Liver (tissue), 3 donors: ENCODE measurements around the gene VAV3.
"Not testable (repeated sequence)": the region's sequence is repeated elsewhere in the genome, so short reads cannot be mapped to it uniquely, and the experiment has no call there.

Experiments used
- CTCF ChIP-seq: fragments of 150-350 bp; IDR thresholded peaks from 2 replicates; pipeline ENCODE4 v1.5.1; 2017; ENCODE audit warnings: improper control_type of control experiment, low read depth, low read length; ENCODE audit not compliant: missing input control
- EGR1 ChIP-seq, 2 donors: IDR thresholded peaks; 2 replicates each; pipeline ENCODE4 v1.6.1; 2016 to 2018; ENCODE audit warnings: antibody characterized with exemption in 2 of 2, low read depth in 2 of 2
- FOXA1 ChIP-seq: IDR thresholded peaks from 2 replicates; pipeline ENCODE4 v1.6.1; 2016; ENCODE audit warnings: antibody characterized with exemption
- GABPA ChIP-seq, 2 donors: IDR thresholded peaks in 1 of 2; conservative IDR thresholded peaks in 1 of 2; 2 replicates each; pipeline ENCODE4 v1.6.1; 2016; ENCODE audit warnings: antibody characterized with exemption in 2 of 2, mild to moderate bottlenecking in 1 of 2, moderate library complexity in 1 of 2
- JUND ChIP-seq, 2 donors: IDR thresholded peaks; 2 replicates each; pipeline ENCODE4 v1.6.1; 2016; ENCODE audit warnings: antibody characterized with exemption in 2 of 2
- MAX ChIP-seq: IDR thresholded peaks from 2 replicates; pipeline ENCODE4 v1.6.1; 2016; ENCODE audit warnings: antibody characterized with exemption
- NR2F2 ChIP-seq: IDR thresholded peaks from 2 replicates; pipeline ENCODE4 v1.6.1; 2016; ENCODE audit warnings: antibody characterized with exemption
- RAD21 ChIP-seq, 2 donors: IDR thresholded peaks; 2 replicates each; pipeline ENCODE4 v1.6.1; 2016; ENCODE audit warnings: antibody characterized with exemption in 2 of 2, mild to moderate bottlenecking in 2 of 2
- SP1 ChIP-seq: IDR thresholded peaks from 2 replicates; pipeline ENCODE4 v1.6.1; 2018; ENCODE audit warnings: antibody characterized with exemption, mild to moderate bottlenecking
- TAF1 ChIP-seq: conservative IDR thresholded peaks from 2 replicates; pipeline ENCODE4 v1.6.1; 2016; ENCODE audit warnings: antibody characterized with exemption, mild to moderate bottlenecking
- YY1 ChIP-seq: IDR thresholded peaks from 2 replicates; pipeline ENCODE4 v1.6.1; 2016; ENCODE audit warnings: antibody characterized with exemption, mild to moderate bottlenecking
- ZBTB33 ChIP-seq: IDR thresholded peaks from 2 replicates; pipeline ENCODE4 v1.6.1; 2016; ENCODE audit warnings: antibody characterized with exemption
- TF ChIP-seq, protein P1 (sequence below): IDR thresholded peaks from 2 replicates; pipeline ENCODE4 v1.6.1; 2016; ENCODE audit warnings: antibody characterized with exemption, mild to moderate bottlenecking
- donor health status: healthy.
- donor health status: healthy.

DNA sequence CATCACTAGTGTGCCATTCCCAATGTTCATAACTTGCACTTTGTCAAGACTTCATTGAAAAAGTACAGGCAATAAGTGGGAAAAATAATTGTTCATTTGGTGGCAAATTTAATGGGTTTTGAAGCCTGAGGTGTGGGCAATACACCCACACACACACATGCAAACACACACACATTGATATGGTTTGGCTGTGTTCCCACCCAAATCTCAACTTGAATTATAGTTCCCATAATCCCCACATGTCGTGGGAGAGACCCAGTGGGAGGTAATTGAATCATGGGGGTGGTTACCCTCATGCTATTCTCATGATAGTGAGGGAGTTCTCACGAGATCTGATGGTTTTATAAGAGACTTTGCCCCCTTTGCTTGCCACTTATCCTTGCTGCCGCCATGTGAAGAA, 39.9 kb upstream of the VAV3 start:
- TF ChIP-seq CTCF; MAX; ZBTB33; SP1; GABPA (IDR thresholded peaks at IDR 0.05 in 1 of 2, conservative IDR thresholded peaks at IDR 0.05 in 1 of 2); TAF1; YY1; NR2F2; RAD21 (IDR thresholded peaks at IDR 0.05); FOXA1; EGR1 (IDR thresholded peaks at IDR 0.05; ENCODE audit: low read depth in 2 of 2); JUND (IDR thresholded peaks at IDR 0.05): not testable (repeated sequence)
- TF ChIP-seq, protein P1, sequence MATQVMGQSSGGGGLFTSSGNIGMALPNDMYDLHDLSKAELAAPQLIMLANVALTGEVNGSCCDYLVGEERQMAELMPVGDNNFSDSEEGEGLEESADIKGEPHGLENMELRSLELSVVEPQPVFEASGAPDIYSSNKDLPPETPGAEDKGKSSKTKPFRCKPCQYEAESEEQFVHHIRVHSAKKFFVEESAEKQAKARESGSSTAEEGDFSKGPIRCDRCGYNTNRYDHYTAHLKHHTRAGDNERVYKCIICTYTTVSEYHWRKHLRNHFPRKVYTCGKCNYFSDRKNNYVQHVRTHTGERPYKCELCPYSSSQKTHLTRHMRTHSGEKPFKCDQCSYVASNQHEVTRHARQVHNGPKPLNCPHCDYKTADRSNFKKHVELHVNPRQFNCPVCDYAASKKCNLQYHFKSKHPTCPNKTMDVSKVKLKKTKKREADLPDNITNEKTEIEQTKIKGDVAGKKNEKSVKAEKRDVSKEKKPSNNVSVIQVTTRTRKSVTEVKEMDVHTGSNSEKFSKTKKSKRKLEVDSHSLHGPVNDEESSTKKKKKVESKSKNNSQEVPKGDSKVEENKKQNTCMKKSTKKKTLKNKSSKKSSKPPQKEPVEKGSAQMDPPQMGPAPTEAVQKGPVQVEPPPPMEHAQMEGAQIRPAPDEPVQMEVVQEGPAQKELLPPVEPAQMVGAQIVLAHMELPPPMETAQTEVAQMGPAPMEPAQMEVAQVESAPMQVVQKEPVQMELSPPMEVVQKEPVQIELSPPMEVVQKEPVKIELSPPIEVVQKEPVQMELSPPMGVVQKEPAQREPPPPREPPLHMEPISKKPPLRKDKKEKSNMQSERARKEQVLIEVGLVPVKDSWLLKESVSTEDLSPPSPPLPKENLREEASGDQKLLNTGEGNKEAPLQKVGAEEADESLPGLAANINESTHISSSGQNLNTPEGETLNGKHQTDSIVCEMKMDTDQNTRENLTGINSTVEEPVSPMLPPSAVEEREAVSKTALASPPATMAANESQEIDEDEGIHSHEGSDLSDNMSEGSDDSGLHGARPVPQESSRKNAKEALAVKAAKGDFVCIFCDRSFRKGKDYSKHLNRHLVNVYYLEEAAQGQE, result not testable (repeated sequence)
